Glutamatergic neuron (in vitro differentiated cells): ENCODE measurements around the gene GABRR3. TPM values are rescaled to one million over a fixed set of nuclear protein-coding genes. Genes with fewer than 3 reads are reported as not detected.

Experiments
- DNase-seq: peaks from one replicate; pipeline ENCODE4 v3.0.0; 2022
- H3K27ac Mint-ChIP-seq: one replicate; pipeline ENCODE4 v1.8.0; 2020; ENCODE audit warnings: mild to moderate bottlenecking, mixed read lengths, inconsistent platforms; ENCODE audit not compliant: unreplicated experiment
- H3K27me3 Mint-ChIP-seq: one replicate; pipeline ENCODE4 v1.8.0; 2020; ENCODE audit warnings: mild to moderate bottlenecking, moderate library complexity, mixed read lengths, inconsistent platforms; ENCODE audit not compliant: unreplicated experiment
- H3K36me3 Mint-ChIP-seq: one replicate; pipeline ENCODE4 v1.8.0; 2020; ENCODE audit warnings: mild to moderate bottlenecking, mixed read lengths, inconsistent platforms; ENCODE audit not compliant: unreplicated experiment
- H3K4me1 Mint-ChIP-seq: one replicate; pipeline ENCODE4 v1.8.0; 2020; ENCODE audit warnings: mild to moderate bottlenecking, low read depth, mixed read lengths, inconsistent platforms; ENCODE audit not compliant: unreplicated experiment
- H3K4me3 Mint-ChIP-seq: one replicate; pipeline ENCODE4 v1.8.0; 2020; ENCODE audit warnings: mild to moderate bottlenecking, mixed read lengths, inconsistent platforms; ENCODE audit not compliant: unreplicated experiment
- H3K9me3 Mint-ChIP-seq: one replicate; pipeline ENCODE4 v1.8.0; 2020; ENCODE audit warnings: mild to moderate bottlenecking, moderate library complexity, mixed read lengths, inconsistent platforms; ENCODE audit not compliant: unreplicated experiment
- total RNA-seq: library from RNA; stranded (reverse); fragmentation: NEBNext Ultra II Directional; extraction: Animal tissue kit (Norgen Biotek cat#: 25700); gene quantifications from one replicate; pipeline ENCODE4 v1.2.1, GENCODE V29; 2021; ENCODE audit not compliant: unreplicated experiment
- TF ChIP-seq, protein P1 (sequence below): fragments of 200-600 bp; sonication (generic); IDR thresholded peaks from one replicate; pipeline ENCODE4 v1.5.0; 2021; ENCODE audit not compliant: partially characterized antibody, unreplicated experiment

Gene GABRR3
- total RNA-seq, 1 donor from 2014 or later = not detected

DNA sequence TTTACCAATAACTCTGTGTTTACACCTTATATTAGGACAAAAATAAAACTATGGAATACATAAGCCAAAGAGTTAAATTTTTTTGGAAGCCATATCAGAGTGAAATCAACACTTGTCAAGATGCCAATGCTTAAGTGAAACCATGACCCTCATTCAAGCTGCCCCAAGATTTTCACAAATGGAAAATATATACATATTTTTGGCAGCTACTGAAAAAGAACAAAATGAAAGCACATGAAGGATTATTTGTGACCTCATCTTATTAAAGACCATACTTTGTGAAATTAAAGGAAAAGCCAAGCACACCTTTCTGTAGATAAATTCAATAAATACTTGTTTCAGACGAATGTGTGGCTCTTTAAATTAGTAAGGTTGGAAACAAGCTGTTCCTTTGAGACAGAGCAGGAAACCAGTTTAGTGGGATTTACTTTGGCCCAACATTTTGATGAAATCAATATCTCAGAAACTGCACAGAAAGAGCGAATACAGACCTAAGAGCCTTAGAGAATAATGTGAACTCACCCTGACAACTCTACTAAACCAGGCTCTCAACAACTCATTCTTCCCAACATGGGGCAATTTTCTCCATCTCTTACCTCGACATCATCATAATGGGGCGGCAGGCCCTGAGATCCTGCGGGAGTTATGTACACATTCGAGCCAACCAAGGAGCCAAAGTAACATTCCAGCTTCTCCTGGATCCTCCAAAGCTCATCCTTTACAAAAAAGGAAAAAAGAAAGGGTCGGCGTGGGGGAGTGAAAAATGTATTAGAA is 73.9 kb downstream of the GABRR3 start:
- H3K4me3 Mint-ChIP-seq = no peak overlapping the region
- TF ChIP-seq, protein P1, sequence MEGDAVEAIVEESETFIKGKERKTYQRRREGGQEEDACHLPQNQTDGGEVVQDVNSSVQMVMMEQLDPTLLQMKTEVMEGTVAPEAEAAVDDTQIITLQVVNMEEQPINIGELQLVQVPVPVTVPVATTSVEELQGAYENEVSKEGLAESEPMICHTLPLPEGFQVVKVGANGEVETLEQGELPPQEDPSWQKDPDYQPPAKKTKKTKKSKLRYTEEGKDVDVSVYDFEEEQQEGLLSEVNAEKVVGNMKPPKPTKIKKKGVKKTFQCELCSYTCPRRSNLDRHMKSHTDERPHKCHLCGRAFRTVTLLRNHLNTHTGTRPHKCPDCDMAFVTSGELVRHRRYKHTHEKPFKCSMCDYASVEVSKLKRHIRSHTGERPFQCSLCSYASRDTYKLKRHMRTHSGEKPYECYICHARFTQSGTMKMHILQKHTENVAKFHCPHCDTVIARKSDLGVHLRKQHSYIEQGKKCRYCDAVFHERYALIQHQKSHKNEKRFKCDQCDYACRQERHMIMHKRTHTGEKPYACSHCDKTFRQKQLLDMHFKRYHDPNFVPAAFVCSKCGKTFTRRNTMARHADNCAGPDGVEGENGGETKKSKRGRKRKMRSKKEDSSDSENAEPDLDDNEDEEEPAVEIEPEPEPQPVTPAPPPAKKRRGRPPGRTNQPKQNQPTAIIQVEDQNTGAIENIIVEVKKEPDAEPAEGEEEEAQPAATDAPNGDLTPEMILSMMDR = no peak
- DNase-seq = no peak
- peaks cover 2% of the 10 kb centered on the region for H3K27me3 Mint-ChIP-seq
- no peaks in the 10 kb centered on the region for H3K9me3 Mint-ChIP-seq
- H3K4me1 Mint-ChIP-seq = peaks cover 8% of the 10 kb centered on the region
- no peak overlapping the region for H3K27ac Mint-ChIP-seq
- H3K36me3 Mint-ChIP-seq = no peaks in the 10 kb centered on the region

GRCh38 chr3:97960551-97960950 is 74.6 kb downstream of the GABRR3 start:
- Mint-ChIP-seq H3K27me3 (peaks cover 2% of the 10 kb centered on the region), H3K9me3 (no peaks in the 10 kb centered on the region), H3K4me1 (peaks cover 8% of the 10 kb centered on the region)

GRCh38 chr3:97959872-97960271 is 75.2 kb downstream of the GABRR3 start:
- H3K27me3 Mint-ChIP-seq = peaks cover 2% of the 10 kb centered on the region
- no peak for DNase-seq
- TF ChIP-seq, protein P1 = no peak
- no peaks in the 10 kb centered on the region for H3K9me3 Mint-ChIP-seq
- H3K27ac Mint-ChIP-seq = no peak overlapping the region
- H3K4me1 Mint-ChIP-seq = peaks cover 8% of the 10 kb centered on the region
- H3K36me3 Mint-ChIP-seq = no peaks in the 10 kb centered on the region
- no peak overlapping the region for H3K4me3 Mint-ChIP-seq

More at GRCh38 chr3:97960551-97960950, 74.6 kb downstream of the GABRR3 start:
- Mint-ChIP-seq H3K36me3 (no peaks in the 10 kb centered on the region), H3K4me3 (no peak overlapping the region), H3K27ac (no peak overlapping the region)
- TF ChIP-seq, protein P1 = no peak
- no peak for DNase-seq

GRCh38 chr3:97958796-97959195 is 76.3 kb downstream of the GABRR3 start:
- no peaks in the 10 kb centered on the region for H3K36me3 Mint-ChIP-seq
- H3K9me3 Mint-ChIP-seq = no peaks in the 10 kb centered on the region
- peaks cover 2% of the 10 kb centered on the region for H3K27me3 Mint-ChIP-seq
- no peak overlapping the region for H3K4me3 Mint-ChIP-seq
- peaks cover 8% of the 10 kb centered on the region for H3K4me1 Mint-ChIP-seq
- TF ChIP-seq, protein P1 = no peak
- DNase-seq = no peak
- no peak overlapping the region for H3K27ac Mint-ChIP-seq

GRCh38 chr3:97958396-97958795 is 76.7 kb downstream of the GABRR3 start:
- H3K4me1 Mint-ChIP-seq = peaks cover 8% of the 10 kb centered on the region
- DNase-seq = no peak
- H3K36me3 Mint-ChIP-seq = no peaks in the 10 kb centered on the region
- no peaks in the 10 kb centered on the region for H3K9me3 Mint-ChIP-seq
- TF ChIP-seq, protein P1 = no peak
- H3K4me3 Mint-ChIP-seq = no peak overlapping the region
- H3K27me3 Mint-ChIP-seq = peaks cover 2% of the 10 kb centered on the region
- no peak overlapping the region for H3K27ac Mint-ChIP-seq
